Thyroid gland (tissue), 4 donors: ENCODE data around the gene ABCA10.

Experiments
- POLR2A ChIP-seq, 2 donors: fragments of 450-650 bp; IDR thresholded peaks; one replicate each; pipeline ENCODE4 v1.6.1; 2017; ENCODE audit warnings: antibody characterized with exemption in 2 of 2, mild to moderate bottlenecking in 2 of 2, moderate library complexity in 1 of 2
- TF ChIP-seq, protein P1 (sequence below), 6 experiments: fragments of 200-600 bp in 3 of 6; fragments of 450-650 bp in 3 of 6; sonication (generic) in 3 of 6; IDR thresholded peaks; one replicate each; pipeline ENCODE4 v1.5.1; 2016 to 2019; ENCODE audit warnings: antibody characterized with exemption in 6 of 6, mild to moderate bottlenecking in 2 of 6, inconsistent platforms in 1 of 6, moderate library complexity in 1 of 6

- TF ChIP-seq, protein P1, sequence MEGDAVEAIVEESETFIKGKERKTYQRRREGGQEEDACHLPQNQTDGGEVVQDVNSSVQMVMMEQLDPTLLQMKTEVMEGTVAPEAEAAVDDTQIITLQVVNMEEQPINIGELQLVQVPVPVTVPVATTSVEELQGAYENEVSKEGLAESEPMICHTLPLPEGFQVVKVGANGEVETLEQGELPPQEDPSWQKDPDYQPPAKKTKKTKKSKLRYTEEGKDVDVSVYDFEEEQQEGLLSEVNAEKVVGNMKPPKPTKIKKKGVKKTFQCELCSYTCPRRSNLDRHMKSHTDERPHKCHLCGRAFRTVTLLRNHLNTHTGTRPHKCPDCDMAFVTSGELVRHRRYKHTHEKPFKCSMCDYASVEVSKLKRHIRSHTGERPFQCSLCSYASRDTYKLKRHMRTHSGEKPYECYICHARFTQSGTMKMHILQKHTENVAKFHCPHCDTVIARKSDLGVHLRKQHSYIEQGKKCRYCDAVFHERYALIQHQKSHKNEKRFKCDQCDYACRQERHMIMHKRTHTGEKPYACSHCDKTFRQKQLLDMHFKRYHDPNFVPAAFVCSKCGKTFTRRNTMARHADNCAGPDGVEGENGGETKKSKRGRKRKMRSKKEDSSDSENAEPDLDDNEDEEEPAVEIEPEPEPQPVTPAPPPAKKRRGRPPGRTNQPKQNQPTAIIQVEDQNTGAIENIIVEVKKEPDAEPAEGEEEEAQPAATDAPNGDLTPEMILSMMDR (IDR thresholded peaks at IDR 0.05): no peak
- TF ChIP-seq POLR2A (IDR thresholded peaks at IDR 0.05): no peak
These were observed 30.4 kb downstream of the ABCA10 start for GRCh38 chr17:69198238-69198637.
